ENCODE data around the gene COLEC11.

COLEC11 gene

DNA sequence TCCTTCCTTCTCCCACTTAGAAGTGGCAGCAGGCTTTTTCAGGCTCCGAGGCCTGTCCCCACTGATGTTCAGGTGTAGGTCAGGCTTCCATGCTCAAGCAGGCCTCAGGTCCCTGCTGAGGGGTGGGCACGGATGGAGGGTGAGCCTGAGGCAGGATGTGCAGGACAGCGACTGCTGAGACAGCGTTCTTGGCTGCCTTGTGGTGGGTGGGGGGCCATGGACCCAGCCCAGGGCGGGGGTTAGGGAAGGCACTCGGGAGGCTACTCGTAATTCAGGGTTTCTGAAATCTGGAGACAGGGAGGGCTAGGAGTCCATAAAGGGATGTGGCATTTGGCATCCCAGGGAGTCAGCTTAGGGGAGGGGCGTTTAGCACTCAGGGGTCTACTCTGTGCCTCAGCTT is 30.3 kb downstream of the COLEC11 start (continued):
- no peak for TF ChIP-seq ZNF510 (tag by site-specific recombination; IDR thresholded peaks at IDR 0.05; ENCODE audit: insufficient replicate concordance)

DNA sequence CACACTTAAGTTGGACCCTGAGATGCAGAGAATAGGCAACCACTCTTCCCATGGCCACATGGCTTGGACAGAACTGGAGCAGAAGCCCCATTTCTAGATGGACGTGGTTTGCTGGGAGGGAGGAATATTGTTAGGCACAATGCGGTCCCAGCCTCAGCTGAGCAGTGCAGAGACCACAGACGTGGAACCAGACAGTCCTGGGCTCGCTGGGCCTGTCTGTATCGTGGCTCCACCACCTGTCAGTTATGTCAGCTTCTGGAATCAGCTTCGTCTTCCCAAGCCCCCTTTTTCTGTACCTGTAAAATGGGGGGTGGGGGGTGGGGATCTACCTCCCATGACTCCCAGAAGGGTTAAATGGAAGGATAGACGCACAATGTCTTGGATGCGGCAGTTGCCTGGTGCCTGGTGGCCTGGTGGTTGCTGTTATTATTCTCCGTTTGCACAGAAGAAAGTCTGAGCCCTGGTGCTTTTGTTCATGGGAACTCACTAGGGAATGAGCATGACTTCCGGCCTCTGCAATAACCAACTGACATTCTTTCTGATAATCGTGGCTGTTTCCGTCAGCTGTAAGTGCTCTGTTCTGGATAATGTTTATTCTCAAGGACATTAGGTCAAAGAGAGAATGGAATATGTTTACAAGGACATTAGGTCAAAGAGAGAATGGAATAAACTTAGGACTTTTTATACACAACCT is 31.4 kb downstream of the COLEC11 start:
- H3K9me3 ChIP-seq (ENCODE audit: control insufficient read depth, insufficient read depth, low read depth, low read length): no peaks in the 10 kb centered on the region
- no peak overlapping the region for H3K27ac ChIP-seq (ENCODE audit: extremely low read depth, low read depth, low read length)
- H3K4me3 ChIP-seq (ENCODE audit: low read depth, low read length): no peak overlapping the region
- ChIA-PET POLR2A (interaction anchor here (0.6 kb wide), 2 partner anchors 42 to 50 kb away, joined by 3 to 7 read pairs; no protein-coding TSS in a partner anchor), CTCF (interaction anchor here (0.6 kb wide), 3 partner anchors 253 to 1522 kb away, joined by 3 to 6 read pairs (median 3); no protein-coding TSS in a partner anchor)
- no peaks in the 10 kb centered on the region for H3K4me1 ChIP-seq (ENCODE audit: control insufficient read depth, insufficient read depth, low read length)
- no peaks in the 10 kb centered on the region for H3K36me3 ChIP-seq (ENCODE audit: control insufficient read depth in 2 of 2, insufficient read depth in 1 of 2, low read length in 2 of 2)
- TF ChIP-seq, protein P1, sequence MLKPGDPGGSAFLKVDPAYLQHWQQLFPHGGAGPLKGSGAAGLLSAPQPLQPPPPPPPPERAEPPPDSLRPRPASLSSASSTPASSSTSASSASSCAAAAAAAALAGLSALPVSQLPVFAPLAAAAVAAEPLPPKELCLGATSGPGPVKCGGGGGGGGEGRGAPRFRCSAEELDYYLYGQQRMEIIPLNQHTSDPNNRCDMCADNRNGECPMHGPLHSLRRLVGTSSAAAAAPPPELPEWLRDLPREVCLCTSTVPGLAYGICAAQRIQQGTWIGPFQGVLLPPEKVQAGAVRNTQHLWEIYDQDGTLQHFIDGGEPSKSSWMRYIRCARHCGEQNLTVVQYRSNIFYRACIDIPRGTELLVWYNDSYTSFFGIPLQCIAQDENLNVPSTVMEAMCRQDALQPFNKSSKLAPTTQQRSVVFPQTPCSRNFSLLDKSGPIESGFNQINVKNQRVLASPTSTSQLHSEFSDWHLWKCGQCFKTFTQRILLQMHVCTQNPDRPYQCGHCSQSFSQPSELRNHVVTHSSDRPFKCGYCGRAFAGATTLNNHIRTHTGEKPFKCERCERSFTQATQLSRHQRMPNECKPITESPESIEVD (tag by site-specific recombination; IDR thresholded peaks at IDR 0.05): no peak
- TF ChIP-seq HOXD13 (CRISPR knock-in tag; IDR thresholded peaks at IDR 0.05; ENCODE audit: borderline replicate concordance) (no peak), ZNF16 (tag by site-specific recombination; IDR thresholded peaks at IDR 0.05; ENCODE audit: low read depth) (no peak), SP3 (tag by site-specific recombination; IDR thresholded peaks at IDR 0.05) (no peak), SCRT1 (tag by site-specific recombination; IDR thresholded peaks at IDR 0.05; ENCODE audit: borderline replicate concordance) (no peak), MYNN (tag by site-specific recombination; IDR thresholded peaks at IDR 0.05; ENCODE audit: borderline replicate concordance) (no peak), ZNF175 (tag by site-specific recombination; IDR thresholded peaks at IDR 0.05) (no peak), ZNF677 (tag by site-specific recombination; IDR thresholded peaks at IDR 0.05) (no peak), ZXDB (tag by site-specific recombination; IDR thresholded peaks at IDR 0.05) (no peak), PRDM1 (tag by site-specific recombination; IDR thresholded peaks at IDR 0.05) (no peak), ZNF221 (tag by site-specific recombination; IDR thresholded peaks at IDR 0.05; ENCODE audit: borderline replicate concordance) (no peak)
- TF ChIP-seq, protein P2, sequence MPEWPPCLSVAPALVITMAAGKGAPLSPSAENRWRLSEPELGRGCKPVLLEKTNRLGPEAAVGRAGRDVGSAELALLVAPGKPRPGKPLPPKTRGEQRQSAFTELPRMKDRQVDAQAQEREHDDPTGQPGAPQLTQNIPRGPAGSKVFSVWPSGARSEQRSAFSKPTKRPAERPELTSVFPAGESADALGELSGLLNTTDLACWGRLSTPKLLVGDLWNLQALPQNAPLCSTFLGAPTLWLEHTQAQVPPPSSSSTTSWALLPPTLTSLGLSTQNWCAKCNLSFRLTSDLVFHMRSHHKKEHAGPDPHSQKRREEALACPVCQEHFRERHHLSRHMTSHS (tag by site-specific recombination; IDR thresholded peaks at IDR 0.05): no peak
- TF ChIP-seq, protein P3, sequence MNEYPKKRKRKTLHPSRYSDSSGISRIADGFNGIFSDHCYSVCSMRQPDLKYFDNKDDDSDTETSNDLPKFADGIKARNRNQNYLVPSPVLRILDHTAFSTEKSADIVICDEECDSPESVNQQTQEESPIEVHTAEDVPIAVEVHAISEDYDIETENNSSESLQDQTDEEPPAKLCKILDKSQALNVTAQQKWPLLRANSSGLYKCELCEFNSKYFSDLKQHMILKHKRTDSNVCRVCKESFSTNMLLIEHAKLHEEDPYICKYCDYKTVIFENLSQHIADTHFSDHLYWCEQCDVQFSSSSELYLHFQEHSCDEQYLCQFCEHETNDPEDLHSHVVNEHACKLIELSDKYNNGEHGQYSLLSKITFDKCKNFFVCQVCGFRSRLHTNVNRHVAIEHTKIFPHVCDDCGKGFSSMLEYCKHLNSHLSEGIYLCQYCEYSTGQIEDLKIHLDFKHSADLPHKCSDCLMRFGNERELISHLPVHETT (tag by site-specific recombination; IDR thresholded peaks at IDR 0.05): no peak
- TF ChIP-seq, protein P4, sequence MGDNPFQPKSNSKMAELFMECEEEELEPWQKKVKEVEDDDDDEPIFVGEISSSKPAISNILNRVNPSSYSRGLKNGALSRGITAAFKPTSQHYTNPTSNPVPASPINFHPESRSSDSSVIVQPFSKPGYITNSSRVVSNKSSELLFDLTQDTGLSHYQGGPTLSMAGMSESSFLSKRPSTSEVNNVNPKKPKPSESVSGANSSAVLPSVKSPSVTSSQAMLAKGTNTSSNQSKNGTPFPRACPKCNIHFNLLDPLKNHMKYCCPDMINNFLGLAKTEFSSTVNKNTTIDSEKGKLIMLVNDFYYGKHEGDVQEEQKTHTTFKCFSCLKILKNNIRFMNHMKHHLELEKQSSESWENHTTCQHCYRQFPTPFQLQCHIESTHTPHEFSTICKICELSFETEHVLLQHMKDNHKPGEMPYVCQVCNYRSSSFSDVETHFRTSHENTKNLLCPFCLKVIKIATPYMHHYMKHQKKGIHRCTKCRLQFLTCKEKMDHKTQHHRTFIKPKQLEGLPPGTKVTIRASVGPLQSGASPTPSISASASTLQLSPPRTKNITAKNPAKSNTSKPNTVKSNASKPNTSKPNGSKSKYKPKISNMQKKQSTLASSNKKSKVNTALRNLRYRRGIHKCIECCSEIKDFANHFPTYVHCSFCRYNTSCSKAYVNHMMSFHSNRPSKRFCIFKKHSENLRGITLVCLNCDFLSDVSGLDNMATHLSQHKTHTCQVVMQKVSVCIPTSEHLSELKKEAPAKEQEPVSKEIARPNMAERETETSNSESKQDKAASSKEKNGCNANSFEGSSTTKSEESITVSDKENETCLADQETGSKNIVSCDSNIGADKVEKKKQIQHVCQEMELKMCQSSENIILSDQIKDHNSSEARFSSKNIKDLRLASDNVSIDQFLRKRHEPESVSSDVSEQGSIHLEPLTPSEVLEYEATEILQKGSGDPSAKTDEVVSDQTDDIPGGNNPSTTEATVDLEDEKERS (tag by site-specific recombination; IDR thresholded peaks at IDR 0.05): no peak

Data from HEK293 (cell line).